Right forelimb (tissue), 1 donor: ENCODE data around the gene GLG1.

Experiments used
- DNase-seq: peaks from one replicate; pipeline ENCODE4 v3.0.0-alpha.2; 2018

GLG1 gene

GRCh38 chr16:74608381-74608780, 1.5 kb upstream of the GLG1 start:
- no peak for DNase-seq

- no peak for DNase-seq
Measured at GRCh38 chr16:74607962-74608356, 1.0 kb upstream of the GLG1 start.

DNA sequence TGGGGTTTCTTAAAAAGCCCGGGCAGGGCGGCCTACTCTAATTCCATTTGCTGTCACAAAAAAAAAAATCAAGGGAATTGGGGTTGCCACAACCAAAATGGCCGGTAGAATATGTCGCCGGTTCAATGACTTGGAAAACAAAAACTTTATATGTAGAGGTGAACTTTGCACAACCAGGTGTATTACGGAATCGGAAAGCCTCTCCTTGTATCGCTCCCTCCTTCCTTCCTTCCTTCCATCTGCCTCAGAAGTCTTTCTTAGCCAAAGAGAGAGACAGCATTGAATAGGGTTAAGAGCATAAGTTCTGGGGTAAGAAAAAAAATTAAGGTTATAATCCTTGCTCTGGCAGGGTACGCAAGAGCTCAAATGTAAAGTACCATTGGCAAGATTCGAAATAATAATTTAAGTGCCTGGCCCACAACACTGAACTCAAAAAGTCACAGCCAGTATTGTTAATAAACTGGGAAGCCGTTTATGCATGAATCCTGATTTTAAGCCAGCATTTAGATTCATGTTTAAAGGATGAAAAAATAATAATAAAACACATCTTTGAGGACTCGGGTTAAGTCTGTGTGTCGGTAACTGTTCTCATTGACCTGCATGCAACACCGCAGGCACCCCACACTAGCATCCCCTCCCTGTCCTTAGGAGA, 522 bp upstream of the GLG1 start:
- no peak for DNase-seq

DNA sequence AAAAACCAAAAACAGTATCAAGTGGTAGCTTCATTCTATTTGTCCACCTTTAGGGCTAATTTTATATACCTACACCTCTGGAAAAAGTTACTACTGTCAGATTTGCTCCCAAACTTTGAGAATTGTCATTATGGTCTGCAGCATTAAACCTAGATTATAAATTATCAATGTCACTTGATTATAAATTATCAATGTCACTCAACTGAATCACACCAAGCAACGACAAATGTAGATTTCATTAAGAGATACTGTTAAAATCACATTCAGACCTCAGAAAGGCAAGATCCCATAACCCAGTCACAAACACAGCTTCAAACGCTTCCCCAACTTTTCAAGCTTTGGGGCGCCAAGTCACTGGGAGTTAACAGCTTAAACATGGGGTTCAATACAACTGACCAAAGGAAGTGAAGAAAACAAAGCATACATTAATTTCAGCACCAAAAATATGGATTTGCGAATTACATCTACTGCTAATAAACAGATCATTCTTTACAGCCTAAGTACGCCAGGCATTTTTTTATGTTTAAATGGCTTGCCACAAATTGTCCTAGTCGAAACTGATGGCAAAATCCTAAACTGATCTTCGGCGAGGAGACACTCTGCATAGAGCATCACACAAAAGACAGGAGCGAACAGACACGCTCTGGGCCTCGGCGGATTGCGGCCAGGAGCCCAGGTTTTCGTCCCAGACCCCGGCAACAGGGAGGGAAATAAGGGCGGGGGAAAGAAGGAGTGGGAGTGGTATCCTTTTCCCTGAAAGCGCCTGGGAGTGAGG, 981 bp downstream of the GLG1 start:
- no peak for DNase-seq

- no peak for DNase-seq
Measured at GRCh38 chr16:74605332-74605731, 1.6 kb downstream of the GLG1 start.

- no peak for DNase-seq
Measured at GRCh38 chr16:74603848-74604247, 3.1 kb downstream of the GLG1 start.

DNA sequence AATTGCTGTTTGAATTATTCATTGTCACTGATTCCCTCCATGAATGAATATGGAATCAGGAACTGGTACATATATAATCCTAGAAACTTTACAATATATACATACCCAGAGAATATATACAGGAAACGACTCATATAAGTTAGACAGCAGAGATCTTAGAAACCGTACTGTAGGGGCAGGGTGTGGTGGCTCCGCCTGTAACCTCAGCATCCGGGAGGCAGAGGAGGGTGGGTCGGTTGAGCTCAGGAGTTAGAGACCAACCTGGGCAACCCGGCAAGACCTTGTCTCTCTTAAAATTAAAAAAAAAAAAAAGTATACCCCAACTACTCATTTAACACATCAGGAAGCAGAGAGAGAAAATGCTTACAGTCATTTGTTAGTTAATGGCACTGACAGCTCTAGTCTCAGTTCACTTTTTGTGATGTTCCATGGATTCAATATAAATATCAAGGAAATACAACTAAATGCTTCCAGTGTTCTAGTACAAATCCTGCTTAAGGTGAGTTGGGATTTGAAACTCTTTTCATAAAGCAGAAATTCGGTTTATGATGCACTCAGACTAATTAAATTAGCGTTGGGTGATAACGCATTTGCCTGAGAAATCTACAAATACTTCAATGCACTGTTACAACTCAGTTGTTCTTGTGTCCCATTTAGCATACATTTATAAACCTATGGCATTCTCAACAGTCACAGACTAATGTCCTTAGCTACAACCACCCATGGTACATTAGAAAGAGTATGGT, 5.6 kb downstream of the GLG1 start:
- DNase-seq = no peak

- DNase-seq = no peak
Measured at GRCh38 chr16:74596586-74596985, 10.3 kb downstream of the GLG1 start.

- no peak for DNase-seq
Measured at GRCh38 chr16:74592847-74593246, 14.1 kb downstream of the GLG1 start.

DNA sequence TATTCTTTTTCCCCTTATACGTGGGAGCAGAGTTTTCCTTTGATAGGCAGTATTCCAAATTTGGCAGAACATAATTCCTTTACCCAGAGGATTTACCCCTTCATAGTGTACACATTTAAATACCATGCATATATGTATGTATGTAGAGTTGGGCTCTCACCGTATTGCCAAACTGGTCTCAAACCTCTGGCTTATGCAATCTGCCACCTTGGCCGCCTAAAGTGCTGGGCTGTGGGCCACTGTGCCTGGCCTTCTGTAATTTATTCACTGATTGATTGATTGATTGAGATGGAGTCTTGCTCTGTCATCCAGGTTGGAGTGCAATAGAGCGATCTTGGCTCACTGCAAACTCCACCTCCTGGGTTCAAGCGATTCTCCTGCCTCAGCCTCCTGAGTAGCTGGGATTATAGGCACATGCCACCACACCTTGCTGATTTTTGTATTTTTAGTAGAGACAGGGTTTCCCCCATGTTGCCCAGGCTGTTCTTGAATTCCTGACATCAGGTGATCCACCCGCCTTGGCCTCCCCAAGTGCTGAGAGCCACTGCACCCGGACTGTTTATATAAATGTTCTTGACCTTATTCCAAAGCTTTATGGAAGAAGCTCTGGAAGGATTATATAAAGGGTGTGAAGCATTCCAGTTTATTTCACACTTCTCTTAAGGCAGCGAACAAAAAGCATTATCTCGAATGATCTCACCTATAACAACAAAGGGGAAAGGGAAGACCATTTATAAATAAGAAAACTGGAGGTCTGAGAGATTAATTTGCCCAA, 14.9 kb downstream of the GLG1 start:
- DNase-seq = no peak

DNA sequence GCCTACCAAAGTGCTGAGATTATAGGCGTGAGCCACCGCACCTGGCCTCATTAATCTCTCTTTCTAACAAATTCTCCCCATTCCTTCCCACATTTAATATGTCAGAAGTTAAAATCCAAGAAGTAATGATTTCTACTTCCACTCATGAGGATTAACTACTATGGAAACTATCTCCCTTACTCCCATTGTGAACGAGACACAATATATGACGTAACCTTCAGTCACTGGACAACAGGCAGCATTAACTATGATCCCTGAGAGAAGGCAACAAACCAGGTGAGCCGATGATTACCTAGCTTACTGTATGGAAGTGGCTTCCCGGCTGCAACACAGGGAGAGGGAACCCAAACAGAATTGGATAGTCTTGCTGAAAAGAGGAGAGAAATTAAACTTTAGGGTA, 20.0 kb downstream of the GLG1 start:
- no peak for DNase-seq

GRCh38 chr16:74585846-74586443, 21.0 kb downstream of the GLG1 start:
- no peak for DNase-seq

DNA sequence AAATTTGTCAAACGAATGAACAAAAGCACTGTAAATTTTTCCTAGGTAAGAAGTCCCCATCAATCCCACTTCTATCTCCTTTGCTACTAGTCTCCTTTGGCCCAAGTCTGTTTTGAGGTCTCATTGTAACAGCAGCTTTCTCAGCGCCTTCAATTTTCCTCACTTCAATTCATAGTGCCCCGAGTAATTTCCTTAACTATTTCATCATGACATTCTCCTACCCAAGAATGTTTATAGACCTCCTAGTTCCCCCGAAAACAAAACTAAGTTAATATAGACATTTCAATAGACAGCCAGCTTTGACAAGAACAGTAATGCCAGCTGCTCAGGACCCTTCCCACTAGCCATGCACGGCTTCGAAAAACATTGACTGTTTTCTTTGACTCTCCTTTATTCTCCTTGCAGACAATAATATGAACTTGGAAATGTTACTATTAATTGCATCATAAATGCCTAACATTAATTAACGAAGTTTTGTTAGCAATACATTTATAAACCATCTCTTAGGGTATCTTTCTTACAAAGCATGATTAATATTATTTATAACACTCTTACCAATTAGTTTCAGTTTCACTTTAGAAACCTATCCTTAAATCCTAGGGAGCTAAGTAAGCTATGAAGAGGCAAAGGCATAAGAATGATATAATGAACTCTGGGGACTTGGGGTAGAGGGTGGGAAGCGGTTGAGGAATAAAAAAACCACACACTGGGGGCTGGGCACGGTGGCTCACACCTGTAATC, 22.8 kb downstream of the GLG1 start:
- DNase-seq = no peak

DNA sequence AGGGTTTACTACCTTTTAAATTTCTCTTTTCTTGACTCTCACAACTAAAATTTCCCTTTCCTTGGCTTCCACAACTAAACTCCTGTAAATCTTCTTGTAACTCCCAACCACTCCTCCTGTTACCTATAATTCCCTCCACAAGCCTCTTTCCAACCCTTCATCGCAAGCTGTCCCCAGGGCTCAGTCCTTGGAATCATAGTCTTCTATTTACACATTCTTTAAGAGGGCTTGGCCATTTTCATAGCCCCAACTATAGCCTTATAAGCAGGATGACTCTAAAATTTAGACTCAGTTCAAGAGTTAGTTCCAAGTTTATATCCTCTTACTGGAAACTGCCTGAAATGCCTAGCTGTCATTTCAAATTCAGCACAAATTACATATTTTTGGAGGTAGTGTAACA, 23.9 kb downstream of the GLG1 start:
- no peak for DNase-seq

- no peak for DNase-seq
Measured at GRCh38 chr16:74580833-74581232, 26.1 kb downstream of the GLG1 start.

DNA sequence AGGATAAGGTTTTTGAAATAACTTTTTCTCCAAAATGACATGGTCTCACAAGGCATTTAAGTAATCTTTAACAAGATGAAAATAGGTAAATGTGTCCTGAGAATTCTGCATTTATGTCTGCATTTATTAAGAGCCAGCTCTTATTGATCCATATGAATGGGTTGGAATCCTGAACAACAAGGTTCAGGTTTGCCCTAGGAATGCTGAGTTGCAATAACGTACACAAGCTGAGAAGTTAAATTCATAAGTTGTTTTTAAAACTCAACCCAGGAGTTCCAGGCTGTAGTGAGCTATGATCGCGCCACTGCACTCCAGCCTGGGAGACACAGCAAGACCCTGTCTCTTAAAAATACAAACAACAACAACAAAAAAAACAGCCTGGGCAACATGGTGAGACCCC, 28.1 kb downstream of the GLG1 start:
- no peak for DNase-seq

DNA sequence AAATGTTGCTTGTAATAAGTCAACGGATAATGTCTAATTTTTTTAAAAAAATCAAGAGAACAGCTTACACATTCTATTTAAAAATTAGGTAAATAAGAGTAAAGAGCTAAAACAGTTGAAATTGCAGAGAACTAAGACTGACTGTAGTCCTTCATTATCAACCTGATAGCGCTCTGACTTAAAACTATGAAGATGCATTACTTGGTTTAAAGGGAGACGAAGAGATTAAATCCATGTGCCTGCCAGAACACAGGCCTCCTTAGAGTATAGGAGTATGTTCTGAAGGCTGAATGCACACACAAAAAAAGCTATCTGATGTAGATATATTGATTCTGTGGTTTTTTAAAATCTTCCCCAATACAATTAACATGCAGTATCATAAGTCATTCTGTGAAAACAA, 28.5 kb downstream of the GLG1 start:
- DNase-seq = no peak

- DNase-seq = no peak
Measured at GRCh38 chr16:74577882-74578366, 29.0 kb downstream of the GLG1 start.

GRCh38 chr16:74575807-74576643, 30.9 kb downstream of the GLG1 start:
- no peak for DNase-seq

DNA sequence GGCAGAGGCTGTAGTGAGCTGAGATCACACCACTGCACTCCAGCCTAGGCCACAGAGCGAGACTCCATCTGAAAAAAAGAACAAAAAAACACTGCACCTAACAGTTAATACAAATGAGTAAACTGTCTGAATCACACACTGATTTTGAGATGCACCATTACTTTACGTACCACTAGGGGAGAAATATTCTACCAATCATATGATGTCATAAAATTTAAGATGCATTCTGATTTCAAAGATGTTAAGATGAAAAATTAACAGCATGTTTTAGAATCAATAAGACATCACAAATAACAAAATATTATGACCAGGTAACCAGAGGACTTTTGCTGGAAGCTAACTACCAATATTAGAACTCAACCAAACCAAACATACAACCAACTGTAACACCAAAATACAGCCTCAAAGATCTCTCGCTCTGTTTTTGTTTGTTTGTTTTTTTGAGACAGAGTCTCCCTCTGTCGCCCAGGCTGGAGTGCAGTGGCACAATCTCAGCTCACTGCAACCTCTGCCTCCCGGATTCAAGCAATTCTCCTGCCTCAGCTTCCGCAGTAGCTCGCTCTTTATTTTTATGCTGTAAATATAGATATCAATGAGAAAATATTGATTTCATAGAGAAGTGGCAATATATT, 31.6 kb downstream of the GLG1 start:
- DNase-seq = no peak
